ENCODE results near the gene MACROD2.
"Not testable (repeated sequence)": the region's sequence is repeated elsewhere in the genome, so short reads cannot be mapped to it uniquely, and the experiment has no call there.

- TF ChIP-seq POLR2A (IDR thresholded peaks at IDR 0.05) = not testable (repeated sequence)
- TF ChIP-seq, protein P1, sequence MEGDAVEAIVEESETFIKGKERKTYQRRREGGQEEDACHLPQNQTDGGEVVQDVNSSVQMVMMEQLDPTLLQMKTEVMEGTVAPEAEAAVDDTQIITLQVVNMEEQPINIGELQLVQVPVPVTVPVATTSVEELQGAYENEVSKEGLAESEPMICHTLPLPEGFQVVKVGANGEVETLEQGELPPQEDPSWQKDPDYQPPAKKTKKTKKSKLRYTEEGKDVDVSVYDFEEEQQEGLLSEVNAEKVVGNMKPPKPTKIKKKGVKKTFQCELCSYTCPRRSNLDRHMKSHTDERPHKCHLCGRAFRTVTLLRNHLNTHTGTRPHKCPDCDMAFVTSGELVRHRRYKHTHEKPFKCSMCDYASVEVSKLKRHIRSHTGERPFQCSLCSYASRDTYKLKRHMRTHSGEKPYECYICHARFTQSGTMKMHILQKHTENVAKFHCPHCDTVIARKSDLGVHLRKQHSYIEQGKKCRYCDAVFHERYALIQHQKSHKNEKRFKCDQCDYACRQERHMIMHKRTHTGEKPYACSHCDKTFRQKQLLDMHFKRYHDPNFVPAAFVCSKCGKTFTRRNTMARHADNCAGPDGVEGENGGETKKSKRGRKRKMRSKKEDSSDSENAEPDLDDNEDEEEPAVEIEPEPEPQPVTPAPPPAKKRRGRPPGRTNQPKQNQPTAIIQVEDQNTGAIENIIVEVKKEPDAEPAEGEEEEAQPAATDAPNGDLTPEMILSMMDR (IDR thresholded peaks at IDR 0.05) = not testable (repeated sequence)
Measured at GRCh38 chr20:14982324-14982723, 987.0 kb downstream of the MACROD2 start.
